Activated CD4-positive, alpha-beta T cell treated with anti-CD3 and anti-CD28 coated beads for 36 hours (primary cell): ENCODE measurements around the gene KNDC1. TPM values are rescaled to one million over a fixed set of nuclear protein-coding genes. Genes with fewer than 3 reads are reported as not detected.
"Not testable (repeated sequence)": the region's sequence is repeated elsewhere in the genome, so short reads cannot be mapped to it uniquely, and the experiment has no call there.

Source experiments
- ATAC-seq: fragments of 200-7000 bp; cut with Tn5 transposase; one replicate; pipeline ENCODE4 v1.10.0; 2021; ENCODE audit warnings: mild to moderate bottlenecking, moderate library complexity
- CTCF ChIA-PET: fragments of 350-600 bp; sonication (Branson Sonifier 250); formaldehyde crosslinking; loops from one replicate; lab custom pipeline; 2021; ENCODE audit warnings: antibody characterized with exemption; lab: Charles Lee
- POLR2A ChIA-PET: fragments of 350-600 bp; sonication (Branson Sonifier 250); formaldehyde crosslinking; loops from one replicate; lab custom pipeline; 2021; ENCODE audit warnings: antibody characterized with exemption, inconsistent platforms; lab: Charles Lee
- DNase-seq: peaks from one replicate; pipeline ENCODE4 v3.0.0-alpha.2; 2020
- H3K27ac Mint-ChIP-seq: one replicate; pipeline ENCODE4 v1.8.0; 2021; ENCODE audit warnings: mixed read lengths
- H3K27me3 Mint-ChIP-seq: one replicate; pipeline ENCODE4 v1.8.0; 2021; ENCODE audit warnings: mixed read lengths
- H3K36me3 Mint-ChIP-seq: one replicate; pipeline ENCODE4 v1.8.0; 2021; ENCODE audit warnings: low read depth, mixed read lengths
- H3K4me1 Mint-ChIP-seq: one replicate; pipeline ENCODE4 v1.8.0; 2021; ENCODE audit warnings: mixed read lengths
- H3K4me3 Mint-ChIP-seq: one replicate; pipeline ENCODE4 v1.8.0; 2021; ENCODE audit warnings: mild to moderate bottlenecking, moderate library complexity, mixed read lengths
- H3K9me3 Mint-ChIP-seq: one replicate; pipeline ENCODE4 v1.8.0; 2021; ENCODE audit warnings: low read depth, mixed read lengths
- intact Hi-C, 2 experiments: fragments of 100-400 bp; cut with DNase I in 1 of 2; cut with micrococcal nuclease in 1 of 2; formaldehyde crosslinking; loops; one replicate each; pipeline versions ENCODE4 v1.14.2 to v1.15.1; 2022 to 2024; cut with DNase I, micrococcal nuclease
- total RNA-seq, 2 experiments: library from RNA; stranded (reverse); gene quantifications; one replicate each; pipeline ENCODE4 v1.2.3, GENCODE V29; 2021

The KNDC1 gene
- total RNA-seq: not detected

DNA sequence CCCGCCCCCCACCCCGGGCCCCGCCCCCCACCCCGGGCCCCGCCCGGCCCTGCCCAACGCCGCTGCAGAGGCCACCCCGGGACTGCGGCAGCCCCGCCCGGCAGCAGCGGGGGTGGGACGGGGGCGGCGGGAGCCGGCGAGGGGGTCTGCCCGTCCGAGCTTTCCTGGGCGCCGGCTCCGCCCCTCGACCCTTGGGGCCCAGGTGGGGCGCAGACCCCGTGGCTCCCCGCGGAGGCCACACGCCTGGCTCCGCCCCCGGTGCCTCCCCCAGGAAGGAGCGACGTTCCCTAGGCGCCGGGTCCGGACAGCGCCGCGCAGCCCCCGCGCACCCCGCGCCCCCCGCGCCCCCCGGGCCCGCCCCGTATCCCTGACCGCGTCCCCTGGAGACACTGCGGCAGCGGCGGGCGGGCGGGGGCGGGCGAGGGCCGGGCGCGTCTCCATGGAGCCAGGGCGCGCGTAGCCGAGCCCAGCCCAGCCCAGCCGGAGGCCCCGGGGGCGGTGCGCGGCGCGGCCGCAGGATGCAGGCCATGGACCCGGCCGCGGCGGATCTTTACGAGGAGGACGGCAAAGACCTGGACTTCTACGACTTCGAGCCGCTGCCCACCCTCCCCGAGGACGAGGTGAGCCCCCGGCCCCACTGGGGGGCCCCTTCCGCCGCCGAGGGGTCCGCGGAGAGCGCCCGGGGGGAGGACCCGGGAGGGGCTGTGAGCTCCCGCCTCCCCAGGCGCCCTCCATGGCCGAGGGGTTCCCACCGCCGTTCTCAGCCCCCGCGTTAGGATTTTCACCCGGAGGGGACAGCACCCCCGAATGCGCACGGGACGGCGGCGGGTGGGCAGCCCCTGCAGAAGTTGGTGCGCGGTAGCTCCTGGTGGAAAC lies at the start of gene KNDC1:
Gene KNDC1, plus strand, starts transcription at position 270 of the 876 bp plus-strand sequence. Its CDS starts 249 bp downstream, at position 519.
- peaks cover 14% of the 10 kb centered on the region for H3K27me3 Mint-ChIP-seq
- intact Hi-C loops: no loop called here
- ChIA-PET POLR2A (no interaction called here), CTCF (interaction anchor here (1.4 kb wide), 1 partner anchor 17 kb away, joined by 4 read pairs; no protein-coding TSS in a partner anchor)
- no peak within 1 kb of the TSS for H3K27ac Mint-ChIP-seq
- no peaks in the 10 kb centered on the region for H3K9me3 Mint-ChIP-seq
- no peak for DNase-seq
- no peak within 1 kb of the TSS for H3K4me3 Mint-ChIP-seq
- H3K4me1 Mint-ChIP-seq: no peaks in the 10 kb centered on the region
- no peaks in the 10 kb centered on the region for H3K36me3 Mint-ChIP-seq
- ATAC-seq: peak; percentile 63

- POLR2A ChIA-PET: no interaction called here
- no peaks in the 10 kb centered on the region for H3K4me1 Mint-ChIP-seq
- CTCF ChIA-PET: no interaction called here
- intact Hi-C loops: no loop called here
- no peak for DNase-seq
- H3K27ac Mint-ChIP-seq: no peak overlapping the region
- H3K36me3 Mint-ChIP-seq: peaks cover 2% of the 10 kb centered on the region
- peaks cover 10% of the 10 kb centered on the region for H3K9me3 Mint-ChIP-seq
- ATAC-seq: no peak
- no peak overlapping the region for H3K4me3 Mint-ChIP-seq
- no peaks in the 10 kb centered on the region for H3K27me3 Mint-ChIP-seq
These were observed 49.3 kb upstream of the KNDC1 start for GRCh38 chr10:133110609-133111275.

- CTCF ChIA-PET, POLR2A ChIA-PET, intact Hi-C loops, H3K9me3 Mint-ChIP-seq, H3K27me3 Mint-ChIP-seq, H3K27ac Mint-ChIP-seq, DNase-seq, ATAC-seq, H3K4me3 Mint-ChIP-seq, H3K36me3 Mint-ChIP-seq, H3K4me1 Mint-ChIP-seq: not testable (repeated sequence)
These were observed 48.4 kb upstream of the KNDC1 start for GRCh38 chr10:133111640-133112039.

DNA sequence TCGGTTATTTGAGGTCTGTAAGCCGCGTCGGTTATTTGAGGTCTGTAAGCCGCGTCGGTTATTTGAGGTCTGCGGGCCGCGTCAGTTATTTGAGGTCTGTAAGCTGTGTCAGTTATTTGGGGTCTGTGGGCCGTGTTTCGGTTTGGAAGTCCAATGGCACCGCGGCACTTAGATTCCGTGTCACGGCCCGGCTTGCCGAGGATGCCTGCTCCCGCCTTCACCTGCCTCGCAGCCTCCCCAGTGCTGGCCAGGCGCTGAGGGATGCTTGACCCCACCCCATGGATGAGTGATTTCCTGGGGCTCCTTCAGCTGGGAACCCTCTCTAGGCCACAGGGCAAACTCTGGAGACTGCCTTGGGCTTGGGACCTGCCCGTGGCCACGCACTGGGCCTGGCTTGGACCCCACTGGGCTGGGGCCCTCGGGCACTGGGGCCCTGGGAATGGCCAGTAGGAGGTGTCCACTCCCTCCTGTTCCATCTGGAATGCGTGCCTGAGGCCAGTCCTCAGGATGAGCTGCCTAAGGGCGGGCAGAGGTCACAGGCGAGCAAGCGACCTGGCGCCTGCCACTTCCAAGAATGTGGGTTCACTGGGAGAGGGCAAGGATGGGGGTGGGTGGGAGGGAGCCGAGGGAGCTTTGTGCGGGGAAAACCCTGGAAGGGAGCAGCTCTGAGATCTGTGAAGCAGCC lies 46.7 kb upstream of the KNDC1 start:
- intact Hi-C loops: no loop called here
- CTCF ChIA-PET: interaction anchor here (0.6 kb wide), 1 partner anchor 83 kb away, joined by 3 read pairs; no protein-coding TSS in a partner anchor
- Mint-ChIP-seq H3K36me3 (peaks cover 2% of the 10 kb centered on the region), H3K4me3 (no peak overlapping the region), H3K27me3 (no peaks in the 10 kb centered on the region), H3K9me3 (peaks cover 6% of the 10 kb centered on the region), H3K27ac (no peak overlapping the region), H3K4me1 (no peaks in the 10 kb centered on the region)
- DNase-seq: no peak
- no peak for ATAC-seq
- POLR2A ChIA-PET: no interaction called here

- no peak overlapping the region for H3K27ac Mint-ChIP-seq
- DNase-seq: no peak
These were observed 46.2 kb upstream of the KNDC1 start for GRCh38 chr10:133113847-133114246.

DNA sequence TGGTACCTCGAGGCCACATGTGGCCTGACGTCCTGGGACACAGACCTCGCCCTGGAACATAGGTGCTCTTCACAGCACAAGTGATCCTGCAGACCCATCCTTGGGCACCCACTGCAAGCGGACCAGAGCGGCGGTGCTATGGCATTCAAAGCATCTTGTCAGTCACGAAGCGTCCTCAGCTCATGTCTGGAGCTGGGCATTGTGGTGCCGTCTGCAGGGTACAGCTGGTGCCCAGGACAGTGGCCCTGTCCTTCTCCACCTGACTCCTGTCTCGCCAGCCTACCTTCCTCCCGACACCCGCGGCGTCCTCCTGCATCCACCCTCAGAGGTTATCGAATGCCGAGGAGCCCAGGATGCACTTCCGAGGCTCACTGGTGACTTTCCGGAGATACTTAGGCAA lies 45.8 kb upstream of the KNDC1 start:
- ChIA-PET POLR2A (no interaction called here), CTCF (no interaction called here)
- H3K9me3 Mint-ChIP-seq: peaks cover 11% of the 10 kb centered on the region
- DNase-seq (no peak), ATAC-seq (no peak)
- intact Hi-C loops: no loop called here
- H3K4me1 Mint-ChIP-seq: no peaks in the 10 kb centered on the region
- no peak overlapping the region for H3K27ac Mint-ChIP-seq
- H3K27me3 Mint-ChIP-seq: no peaks in the 10 kb centered on the region
- peaks cover 2% of the 10 kb centered on the region for H3K36me3 Mint-ChIP-seq
- H3K4me3 Mint-ChIP-seq: no peak overlapping the region

More at GRCh38 chr10:133113847-133114246, 46.2 kb upstream of the KNDC1 start:
- Mint-ChIP-seq H3K36me3 (peaks cover 2% of the 10 kb centered on the region), H3K27me3 (no peaks in the 10 kb centered on the region), H3K9me3 (peaks cover 10% of the 10 kb centered on the region), H3K4me1 (no peaks in the 10 kb centered on the region), H3K4me3 (no peak overlapping the region)
- CTCF ChIA-PET: no interaction called here
- intact Hi-C loops: no loop called here
- POLR2A ChIA-PET: no interaction called here
- no peak for ATAC-seq

- Mint-ChIP-seq H3K36me3 (no peaks in the 10 kb centered on the region), H3K4me1 (no peaks in the 10 kb centered on the region), H3K27ac (no peak overlapping the region), H3K9me3 (peaks cover 8% of the 10 kb centered on the region), H3K4me3 (no peak overlapping the region), H3K27me3 (no peaks in the 10 kb centered on the region)
- intact Hi-C loops: no loop called here
- no peak for ATAC-seq
- ChIA-PET CTCF (no interaction called here), POLR2A (no interaction called here)
- no peak for DNase-seq
These were observed 45.1 kb upstream of the KNDC1 start for GRCh38 chr10:133114726-133115452.

DNA sequence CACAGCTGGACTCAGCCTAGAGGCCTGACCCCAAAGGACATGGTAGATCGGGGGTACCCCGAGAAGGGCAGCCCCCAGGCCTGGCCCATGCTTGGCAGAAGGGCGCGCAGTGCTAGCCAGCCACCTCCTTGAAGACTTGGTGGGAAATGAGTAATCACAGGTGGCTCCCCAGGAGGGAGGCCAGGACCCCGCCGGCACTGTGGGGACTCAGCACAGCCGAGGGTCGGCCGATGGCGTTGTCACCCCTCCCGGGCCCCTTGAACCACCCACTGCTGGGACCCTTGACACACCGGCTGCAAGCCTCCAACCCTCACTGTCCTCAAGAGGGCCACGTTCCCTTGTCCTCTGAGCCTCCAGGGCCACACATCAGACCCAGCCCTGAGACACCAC lies 44.6 kb upstream of the KNDC1 start:
- H3K27ac Mint-ChIP-seq: no peak overlapping the region
- ATAC-seq: no peak
- H3K9me3 Mint-ChIP-seq: peaks cover 10% of the 10 kb centered on the region
- H3K4me3 Mint-ChIP-seq: no peak overlapping the region
- no peaks in the 10 kb centered on the region for H3K36me3 Mint-ChIP-seq
- H3K4me1 Mint-ChIP-seq: no peaks in the 10 kb centered on the region
- no peak for DNase-seq
- ChIA-PET CTCF (no interaction called here), POLR2A (no interaction called here)
- no peaks in the 10 kb centered on the region for H3K27me3 Mint-ChIP-seq
- intact Hi-C loops: no loop called here

GRCh38 chr10:133115976-133116375 lies 44.0 kb upstream of the KNDC1 start:
- Mint-ChIP-seq H3K27me3 (no peaks in the 10 kb centered on the region), H3K36me3 (no peaks in the 10 kb centered on the region), H3K4me1 (no peaks in the 10 kb centered on the region), H3K9me3 (peaks cover 10% of the 10 kb centered on the region), H3K4me3 (no peak overlapping the region), H3K27ac (no peak overlapping the region)
- ATAC-seq: no peak
- no peak for DNase-seq
- POLR2A ChIA-PET: no interaction called here
- intact Hi-C loops: no loop called here
- CTCF ChIA-PET: no interaction called here

- intact Hi-C loops: no loop called here
- ATAC-seq (no peak), DNase-seq (no peak)
- H3K27ac Mint-ChIP-seq: no peak overlapping the region
- no peaks in the 10 kb centered on the region for H3K4me1 Mint-ChIP-seq
- ChIA-PET POLR2A (no interaction called here), CTCF (interaction anchor here (1.7 kb wide), 1 partner anchor 27 kb away, joined by 5 read pairs; no protein-coding TSS in a partner anchor)
- no peak overlapping the region for H3K4me3 Mint-ChIP-seq
- no peaks in the 10 kb centered on the region for H3K36me3 Mint-ChIP-seq
- H3K9me3 Mint-ChIP-seq: peaks cover 10% of the 10 kb centered on the region
- no peaks in the 10 kb centered on the region for H3K27me3 Mint-ChIP-seq
These were observed 43.6 kb upstream of the KNDC1 start for GRCh38 chr10:133116455-133116854.
